ENCODE measurements around the gene IMPDH1.

DNA sequence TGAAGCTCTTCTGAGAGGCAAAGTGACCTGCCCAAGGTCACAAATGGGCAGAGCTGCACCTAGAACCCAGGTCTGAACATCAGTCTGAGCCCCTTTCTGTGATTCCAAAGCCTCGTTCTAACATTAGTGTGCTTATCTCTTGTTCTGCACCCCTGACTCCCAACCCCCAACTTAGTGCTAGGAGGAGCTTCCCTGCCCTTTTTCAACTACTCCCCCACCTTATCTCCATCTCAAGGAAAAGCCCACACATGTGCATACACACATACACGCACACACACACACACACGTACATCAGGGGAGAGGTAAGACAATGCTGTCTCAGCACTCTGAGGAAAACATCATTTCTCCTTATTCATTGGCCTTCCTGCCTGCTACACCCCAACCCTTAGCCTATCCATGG, 56.6 kb downstream of the IMPDH1 start:
- TF ChIP-seq GABPA (IDR thresholded peaks at IDR 0.05 in 1 of 2, conservative IDR thresholded peaks at IDR 0.05 in 1 of 2) (no peak), YY1 (IDR thresholded peaks at IDR 0.05) (no peak), REST (IDR thresholded peaks at IDR 0.05) (no peak), NR2F2 (IDR thresholded peaks at IDR 0.05) (no peak), HNF4A (conservative IDR thresholded peaks at IDR 0.05) (no peak), RAD21 (IDR thresholded peaks at IDR 0.05) (no peak), FOXA1 (IDR thresholded peaks at IDR 0.05) (no peak), TAF1 (conservative IDR thresholded peaks at IDR 0.05) (no peak), SP1 (IDR thresholded peaks at IDR 0.05) (no peak), EGR1 (IDR thresholded peaks at IDR 0.05; ENCODE audit: low read depth in 2 of 2) (no peak), JUND (IDR thresholded peaks at IDR 0.05) (no peak)
- TF ChIP-seq, protein P1, sequence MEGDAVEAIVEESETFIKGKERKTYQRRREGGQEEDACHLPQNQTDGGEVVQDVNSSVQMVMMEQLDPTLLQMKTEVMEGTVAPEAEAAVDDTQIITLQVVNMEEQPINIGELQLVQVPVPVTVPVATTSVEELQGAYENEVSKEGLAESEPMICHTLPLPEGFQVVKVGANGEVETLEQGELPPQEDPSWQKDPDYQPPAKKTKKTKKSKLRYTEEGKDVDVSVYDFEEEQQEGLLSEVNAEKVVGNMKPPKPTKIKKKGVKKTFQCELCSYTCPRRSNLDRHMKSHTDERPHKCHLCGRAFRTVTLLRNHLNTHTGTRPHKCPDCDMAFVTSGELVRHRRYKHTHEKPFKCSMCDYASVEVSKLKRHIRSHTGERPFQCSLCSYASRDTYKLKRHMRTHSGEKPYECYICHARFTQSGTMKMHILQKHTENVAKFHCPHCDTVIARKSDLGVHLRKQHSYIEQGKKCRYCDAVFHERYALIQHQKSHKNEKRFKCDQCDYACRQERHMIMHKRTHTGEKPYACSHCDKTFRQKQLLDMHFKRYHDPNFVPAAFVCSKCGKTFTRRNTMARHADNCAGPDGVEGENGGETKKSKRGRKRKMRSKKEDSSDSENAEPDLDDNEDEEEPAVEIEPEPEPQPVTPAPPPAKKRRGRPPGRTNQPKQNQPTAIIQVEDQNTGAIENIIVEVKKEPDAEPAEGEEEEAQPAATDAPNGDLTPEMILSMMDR (IDR thresholded peaks at IDR 0.05; ENCODE audit: low read depth, low read length, missing input control), result no peak
- TF ChIP-seq, protein P2, sequence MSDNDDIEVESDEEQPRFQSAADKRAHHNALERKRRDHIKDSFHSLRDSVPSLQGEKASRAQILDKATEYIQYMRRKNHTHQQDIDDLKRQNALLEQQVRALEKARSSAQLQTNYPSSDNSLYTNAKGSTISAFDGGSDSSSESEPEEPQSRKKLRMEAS (IDR thresholded peaks at IDR 0.05), result no peak
- TF ChIP-seq, protein P3, sequence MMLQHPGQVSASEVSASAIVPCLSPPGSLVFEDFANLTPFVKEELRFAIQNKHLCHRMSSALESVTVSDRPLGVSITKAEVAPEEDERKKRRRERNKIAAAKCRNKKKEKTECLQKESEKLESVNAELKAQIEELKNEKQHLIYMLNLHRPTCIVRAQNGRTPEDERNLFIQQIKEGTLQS (IDR thresholded peaks at IDR 0.05), result no peak
